Measurements from ENCODE around the gene INPP5B.

The INPP5B gene

GRCh38 chr1:37858931-37859506 lies 87.8 kb downstream of the INPP5B start:
- DNase-seq (ENCODE audit: low read depth): peak; percentile 66
- peak; percentile 1 for TF ChIP-seq CTCF (conservative IDR thresholded peaks at IDR 0.05; ENCODE audit: low read depth, low read length)
- H3K4me3 ChIP-seq (ENCODE audit: low read depth, low read length): peak overlapping the region; percentile 99

GRCh38 chr1:37854406-37854805 lies 92.4 kb downstream of the INPP5B start:
- DNase-seq (ENCODE audit: low read depth): no peak
- TF ChIP-seq CTCF (conservative IDR thresholded peaks at IDR 0.05; ENCODE audit: low read depth, low read length): no peak
- no peak overlapping the region for H3K4me3 ChIP-seq (ENCODE audit: low read depth, low read length)

GRCh38 chr1:37853157-37853556 lies 93.7 kb downstream of the INPP5B start:
- H3K4me3 ChIP-seq (ENCODE audit: low read depth, low read length): no peak overlapping the region
- DNase-seq (ENCODE audit: low read depth): no peak
- no peak for TF ChIP-seq CTCF (conservative IDR thresholded peaks at IDR 0.05; ENCODE audit: low read depth, low read length)

- no peak for TF ChIP-seq CTCF (conservative IDR thresholded peaks at IDR 0.05; ENCODE audit: low read depth, low read length)
- no peak overlapping the region for H3K4me3 ChIP-seq (ENCODE audit: low read depth, low read length)
- DNase-seq (ENCODE audit: low read depth): peak; percentile 38
Measured at GRCh38 chr1:37851782-37852210, 95.1 kb downstream of the INPP5B start.

- H3K4me3 ChIP-seq (ENCODE audit: low read depth, low read length): no peak overlapping the region
- TF ChIP-seq CTCF (conservative IDR thresholded peaks at IDR 0.05; ENCODE audit: low read depth, low read length): no peak
- no peak for DNase-seq (ENCODE audit: low read depth)
Measured at GRCh38 chr1:37851262-37851661, 95.6 kb downstream of the INPP5B start.

- no peak overlapping the region for H3K4me3 ChIP-seq (ENCODE audit: low read depth, low read length)
- DNase-seq (ENCODE audit: low read depth): peak; percentile 31
- TF ChIP-seq CTCF (conservative IDR thresholded peaks at IDR 0.05; ENCODE audit: low read depth, low read length): no peak
Measured at GRCh38 chr1:37850352-37850955, 96.4 kb downstream of the INPP5B start.

- no peak overlapping the region for H3K4me3 ChIP-seq (ENCODE audit: low read depth, low read length)
- TF ChIP-seq CTCF (conservative IDR thresholded peaks at IDR 0.05; ENCODE audit: low read depth, low read length): no peak
- DNase-seq (ENCODE audit: low read depth): no peak
Measured at GRCh38 chr1:37849480-37849879, 97.4 kb downstream of the INPP5B start.
